Measurements from ENCODE around the gene ATP13A4.

The ATP13A4 gene

GRCh38 chr3:193499136-193499770, 55.4 kb downstream of the ATP13A4 start:
- DNase-seq (ENCODE audit: low read depth): no peak

GRCh38 chr3:193498215-193498614, 56.5 kb downstream of the ATP13A4 start:
- no peak for DNase-seq (ENCODE audit: low read depth)

- no peak for DNase-seq (ENCODE audit: low read depth)
These were observed 58.0 kb downstream of the ATP13A4 start for GRCh38 chr3:193496658-193497057.

- no peak for DNase-seq (ENCODE audit: low read depth)
These were observed 63.7 kb downstream of the ATP13A4 start for GRCh38 chr3:193491026-193491425.

GRCh38 chr3:193490580-193490979, 64.1 kb downstream of the ATP13A4 start:
- DNase-seq (ENCODE audit: low read depth): no peak

- no peak for DNase-seq (ENCODE audit: low read depth)
These were observed 64.7 kb downstream of the ATP13A4 start for GRCh38 chr3:193489949-193490348.

- DNase-seq (ENCODE audit: low read depth): no peak
These were observed 66.0 kb downstream of the ATP13A4 start for GRCh38 chr3:193488741-193489140.

- DNase-seq (ENCODE audit: low read depth): no peak
These were observed 70.6 kb downstream of the ATP13A4 start for GRCh38 chr3:193483988-193484539.

- no peak for DNase-seq (ENCODE audit: low read depth)
These were observed 73.3 kb downstream of the ATP13A4 start for GRCh38 chr3:193481436-193481835.

GRCh38 chr3:193474446-193474845, 80.2 kb downstream of the ATP13A4 start:
- no peak for DNase-seq (ENCODE audit: low read depth)

- DNase-seq (ENCODE audit: low read depth): no peak
These were observed 84.0 kb downstream of the ATP13A4 start for GRCh38 chr3:193470710-193471109.

GRCh38 chr3:193465992-193466608, 88.6 kb downstream of the ATP13A4 start:
- peak; percentile 33 for DNase-seq (ENCODE audit: low read depth)

GRCh38 chr3:193464889-193465288, 89.8 kb downstream of the ATP13A4 start:
- no peak for DNase-seq (ENCODE audit: low read depth)

- DNase-seq (ENCODE audit: low read depth): no peak
These were observed 97.2 kb downstream of the ATP13A4 start for GRCh38 chr3:193457526-193457925.

- DNase-seq (ENCODE audit: low read depth): no peak
These were observed 102.4 kb downstream of the ATP13A4 start for GRCh38 chr3:193452338-193452737.

GRCh38 chr3:193451902-193452301, 102.8 kb downstream of the ATP13A4 start:
- no peak for DNase-seq (ENCODE audit: low read depth)

GRCh38 chr3:193446965-193447602, 107.6 kb downstream of the ATP13A4 start:
- no peak for DNase-seq (ENCODE audit: low read depth)

GRCh38 chr3:193439423-193439822, 115.3 kb downstream of the ATP13A4 start:
- no peak for DNase-seq (ENCODE audit: low read depth)

- DNase-seq (ENCODE audit: low read depth): no peak
These were observed 135.9 kb downstream of the ATP13A4 start for GRCh38 chr3:193418576-193419373.

GRCh38 chr3:193416629-193417028, 138.1 kb downstream of the ATP13A4 start:
- DNase-seq (ENCODE audit: low read depth): no peak

GRCh38 chr3:193407688-193408087, 147.0 kb downstream of the ATP13A4 start:
- no peak for DNase-seq (ENCODE audit: low read depth)

- DNase-seq (ENCODE audit: low read depth): no peak
These were observed 147.6 kb downstream of the ATP13A4 start for GRCh38 chr3:193407112-193407511.
